Mucosa of descending colon (tissue), 3 donors: Measurements from ENCODE around the gene DCTN3. TPM values are rescaled to one million over a fixed set of nuclear protein-coding genes. Genes with fewer than 3 reads are reported as not detected.
A peak's percentile ranks its signal among the peaks of the same experiment; 100 is the strongest.

ENCODE experiments used
- ATAC-seq: fragments of 200-7000 bp; cut with Tn5 transposase; one replicate; pipeline ENCODE4 v1.9.1; 2020; ENCODE audit warnings: mild to moderate bottlenecking, moderate library complexity
- DNase-seq, 3 donors: peaks; one replicate each; pipeline ENCODE4 v3.0.0-alpha.2; 2020
- H3K36me3 ChIP-seq: fragments of 200-600 bp; one replicate; pipeline ENCODE4 v1.8.0; 2021; ENCODE audit warnings: low read depth, mild to moderate bottlenecking
- H3K4me1 ChIP-seq: fragments of 200-600 bp; one replicate; pipeline ENCODE4 v1.8.0; 2021; ENCODE audit warnings: low read depth, mild to moderate bottlenecking
- H3K4me3 ChIP-seq: fragments of 200-600 bp; one replicate; pipeline ENCODE4 v1.8.0; 2021; ENCODE audit warnings: mild to moderate bottlenecking
- H3K9me3 ChIP-seq: fragments of 200-600 bp; one replicate; pipeline ENCODE4 v1.8.0; 2021; ENCODE audit warnings: mild to moderate bottlenecking
- intact Hi-C, 2 donors: fragments of 100-400 bp; cut with DNase I in 1 of 2; cut with micrococcal nuclease in 1 of 2; formaldehyde crosslinking; loops; one replicate each; pipeline versions ENCODE4 v1.11.0 to v1.11.1; 2022; cut with DNase I, micrococcal nuclease
- total RNA-seq, 3 donors: library from RNA; stranded (reverse); fragmentation: NEBNext Ultra II Directional in 2 of 3; extraction: Animal tissue kit (Norgen Biotek cat#: 25700) in 2 of 3; gene quantifications; one replicate each; pipeline versions ENCODE4 v1.2.1 to v1.2.4, GENCODE V29; 2021 to 2023
- TF ChIP-seq, protein P1 (sequence below): fragments of 200-600 bp; IDR thresholded peaks from one replicate; pipeline ENCODE4 v1.8.0; 2022; ENCODE audit warnings: antibody characterized with exemption, mild to moderate bottlenecking
- donor health status: DM: no; HTN: no; CAD: no; lungs with moderate emphysema.
- donor health status: DM: no; HTN: no; CAD: no.
- donor health status: DM: no; HTN: yes; CAD: no.

Gene DCTN3
- total RNA-seq, 3 donors from 2014 or later, result 64.4 to 67.1 (median 64.7) TPM

DNA sequence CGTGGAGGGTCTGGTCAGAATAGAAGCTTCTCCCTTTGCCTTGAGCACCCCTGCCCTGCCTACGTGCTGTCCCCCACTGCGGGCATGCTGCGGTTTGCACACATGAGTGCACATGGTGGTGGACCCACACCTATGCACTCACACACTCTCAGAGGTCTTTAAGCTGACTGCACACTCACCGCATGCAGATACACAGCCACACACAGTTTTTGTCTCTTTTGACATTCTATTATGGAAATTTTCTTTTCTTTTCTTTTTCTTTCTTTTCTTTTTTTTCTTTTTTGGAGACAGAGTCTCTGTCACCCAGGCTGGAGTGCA is 9.2 kb upstream of the DCTN3 start:
- intact Hi-C loops, result no loop called here
- DNase-seq (no peak), ATAC-seq (no peak)
- Histone ChIP-seq H3K4me3 (no peak overlapping the region), H3K36me3 (no peaks in the 10 kb centered on the region), H3K4me1 (peaks cover 23% of the 10 kb centered on the region), H3K9me3 (no peaks in the 10 kb centered on the region)
- TF ChIP-seq, protein P1, sequence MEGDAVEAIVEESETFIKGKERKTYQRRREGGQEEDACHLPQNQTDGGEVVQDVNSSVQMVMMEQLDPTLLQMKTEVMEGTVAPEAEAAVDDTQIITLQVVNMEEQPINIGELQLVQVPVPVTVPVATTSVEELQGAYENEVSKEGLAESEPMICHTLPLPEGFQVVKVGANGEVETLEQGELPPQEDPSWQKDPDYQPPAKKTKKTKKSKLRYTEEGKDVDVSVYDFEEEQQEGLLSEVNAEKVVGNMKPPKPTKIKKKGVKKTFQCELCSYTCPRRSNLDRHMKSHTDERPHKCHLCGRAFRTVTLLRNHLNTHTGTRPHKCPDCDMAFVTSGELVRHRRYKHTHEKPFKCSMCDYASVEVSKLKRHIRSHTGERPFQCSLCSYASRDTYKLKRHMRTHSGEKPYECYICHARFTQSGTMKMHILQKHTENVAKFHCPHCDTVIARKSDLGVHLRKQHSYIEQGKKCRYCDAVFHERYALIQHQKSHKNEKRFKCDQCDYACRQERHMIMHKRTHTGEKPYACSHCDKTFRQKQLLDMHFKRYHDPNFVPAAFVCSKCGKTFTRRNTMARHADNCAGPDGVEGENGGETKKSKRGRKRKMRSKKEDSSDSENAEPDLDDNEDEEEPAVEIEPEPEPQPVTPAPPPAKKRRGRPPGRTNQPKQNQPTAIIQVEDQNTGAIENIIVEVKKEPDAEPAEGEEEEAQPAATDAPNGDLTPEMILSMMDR, result no peak

DNA sequence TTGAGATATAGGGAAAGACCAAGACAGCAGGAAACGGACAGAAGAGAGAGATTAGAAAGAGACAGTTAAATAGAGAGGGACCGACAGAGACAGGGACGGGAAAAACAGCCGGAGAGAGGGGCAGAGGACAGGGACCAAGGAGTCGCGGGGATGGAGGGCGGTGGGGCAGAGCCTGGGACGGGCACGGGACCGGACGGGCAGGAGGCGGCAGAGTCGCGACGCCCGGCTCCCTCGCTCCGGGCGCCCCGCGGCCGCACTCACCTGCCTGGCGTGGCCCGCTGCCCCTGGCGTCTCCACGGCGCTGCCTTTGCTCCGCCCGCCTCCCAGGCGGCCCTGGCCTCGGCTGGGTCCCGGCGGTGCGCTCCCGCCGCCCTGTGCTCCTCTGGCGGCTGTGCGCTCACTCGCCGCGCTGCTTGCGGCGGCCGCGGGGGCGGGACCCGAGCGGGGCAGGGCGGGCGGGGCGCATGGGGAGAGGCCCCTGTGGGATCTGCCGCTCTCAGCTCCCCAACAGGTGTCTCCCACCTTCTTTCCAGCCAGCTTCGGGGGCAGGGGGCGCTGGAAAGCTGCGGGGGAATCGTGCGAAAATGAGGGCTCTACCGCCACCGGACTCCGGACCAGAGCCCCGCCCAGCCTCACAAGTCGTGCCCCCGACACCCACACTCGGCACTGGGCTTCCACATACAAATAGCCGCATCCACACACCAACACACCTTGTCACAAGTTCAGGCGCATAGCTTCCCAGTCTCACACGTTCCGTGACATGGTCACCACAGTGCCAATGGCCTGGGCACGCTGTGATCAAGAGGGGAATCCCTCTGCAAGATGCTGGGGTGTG is 8.6 kb upstream of the DCTN3 start, which contains the start of gene ARID3C:
TSS of gene ARID3C (minus strand) at position 411 of the 835 bp plus-strand sequence. CDS start 1,052 bp downstream, outside the sequence.
- peaks cover 23% of the 10 kb centered on the region for H3K4me1 ChIP-seq
- peak in 2 of 3 donors; percentile 34 to 69 for DNase-seq
- peak; percentile 86 for ATAC-seq
- no peaks in the 10 kb centered on the region for H3K9me3 ChIP-seq
- intact Hi-C loops, result no loop called here
- no peak within 1 kb of the TSS for H3K4me3 ChIP-seq
- H3K36me3 ChIP-seq, result no peaks in the 10 kb centered on the region
- TF ChIP-seq, protein P1, result no peak

DNA sequence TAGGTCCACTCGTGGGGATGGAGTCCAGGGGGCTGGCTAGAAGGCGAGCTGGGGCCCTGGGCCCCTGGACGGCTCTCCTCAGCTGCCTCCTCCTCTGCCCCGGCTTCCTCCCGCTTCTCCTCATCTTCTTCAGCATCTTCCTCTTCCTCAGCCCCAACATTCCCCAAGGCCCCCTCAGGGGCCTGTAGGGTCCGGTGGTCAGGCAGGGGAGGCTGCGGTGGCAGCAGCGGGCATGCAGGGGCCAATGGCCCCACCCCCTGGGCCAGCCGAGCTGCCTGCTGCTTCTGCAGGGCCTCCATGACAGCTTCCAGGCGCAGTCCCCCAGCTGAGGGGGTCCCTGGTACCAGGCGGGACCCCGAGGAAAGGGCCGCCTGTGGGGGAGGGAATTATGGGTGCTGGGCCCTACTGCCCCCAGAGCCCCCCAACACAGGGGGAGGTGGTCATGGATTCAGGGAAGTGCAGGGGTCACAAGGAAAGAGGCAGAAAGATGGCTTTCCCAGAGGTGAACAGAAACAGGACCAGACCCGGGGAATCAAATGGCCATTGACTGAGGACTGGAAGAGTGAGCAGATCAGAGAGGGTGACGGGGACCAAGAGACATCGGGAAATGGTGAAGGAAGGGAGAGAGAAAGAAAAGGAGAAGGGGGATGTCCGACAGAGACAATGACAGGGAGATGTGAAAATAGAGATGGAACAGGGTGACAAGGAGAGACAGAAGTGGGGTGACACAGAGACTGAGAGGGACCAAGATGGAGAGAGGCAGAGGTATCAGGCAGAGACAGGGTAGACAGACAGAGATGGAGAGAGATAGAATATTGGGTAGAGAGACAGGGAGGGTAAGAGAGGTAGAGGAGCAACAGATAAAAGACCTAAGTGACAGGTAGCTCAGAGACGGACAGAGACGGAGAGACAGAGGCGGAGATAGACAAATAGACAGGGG is 7.7 kb upstream of the DCTN3 start:
- ATAC-seq (no peak), DNase-seq (no peak)
- peaks cover 23% of the 10 kb centered on the region for H3K4me1 ChIP-seq
- TF ChIP-seq, protein P1, result no peak
- H3K4me3 ChIP-seq, result no peak overlapping the region
- H3K9me3 ChIP-seq, result no peaks in the 10 kb centered on the region
- intact Hi-C loops, result no loop called here
- no peaks in the 10 kb centered on the region for H3K36me3 ChIP-seq

DNA sequence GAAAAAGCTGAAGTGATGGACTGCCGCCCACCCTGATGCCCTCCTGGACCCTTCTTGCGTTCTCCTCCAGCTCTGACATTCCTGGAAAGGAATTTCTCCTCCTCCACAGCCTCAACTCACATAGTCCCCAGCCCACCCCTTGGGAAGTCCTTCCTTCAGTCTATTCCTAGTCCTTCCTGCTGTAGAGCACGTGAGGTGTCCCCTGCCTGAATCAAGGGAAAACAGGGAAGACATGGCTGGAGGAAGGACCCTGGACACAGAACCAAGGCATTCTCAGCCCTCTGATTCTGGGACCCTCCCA is 4.8 kb upstream of the DCTN3 start:
- H3K36me3 ChIP-seq, result no peaks in the 10 kb centered on the region
- H3K4me1 ChIP-seq, result peaks cover 16% of the 10 kb centered on the region
- no peak for DNase-seq
- intact Hi-C loops, result no loop called here
- no peak overlapping the region for H3K4me3 ChIP-seq
- TF ChIP-seq, protein P1, result no peak
- ATAC-seq, result no peak
- no peaks in the 10 kb centered on the region for H3K9me3 ChIP-seq

DNA sequence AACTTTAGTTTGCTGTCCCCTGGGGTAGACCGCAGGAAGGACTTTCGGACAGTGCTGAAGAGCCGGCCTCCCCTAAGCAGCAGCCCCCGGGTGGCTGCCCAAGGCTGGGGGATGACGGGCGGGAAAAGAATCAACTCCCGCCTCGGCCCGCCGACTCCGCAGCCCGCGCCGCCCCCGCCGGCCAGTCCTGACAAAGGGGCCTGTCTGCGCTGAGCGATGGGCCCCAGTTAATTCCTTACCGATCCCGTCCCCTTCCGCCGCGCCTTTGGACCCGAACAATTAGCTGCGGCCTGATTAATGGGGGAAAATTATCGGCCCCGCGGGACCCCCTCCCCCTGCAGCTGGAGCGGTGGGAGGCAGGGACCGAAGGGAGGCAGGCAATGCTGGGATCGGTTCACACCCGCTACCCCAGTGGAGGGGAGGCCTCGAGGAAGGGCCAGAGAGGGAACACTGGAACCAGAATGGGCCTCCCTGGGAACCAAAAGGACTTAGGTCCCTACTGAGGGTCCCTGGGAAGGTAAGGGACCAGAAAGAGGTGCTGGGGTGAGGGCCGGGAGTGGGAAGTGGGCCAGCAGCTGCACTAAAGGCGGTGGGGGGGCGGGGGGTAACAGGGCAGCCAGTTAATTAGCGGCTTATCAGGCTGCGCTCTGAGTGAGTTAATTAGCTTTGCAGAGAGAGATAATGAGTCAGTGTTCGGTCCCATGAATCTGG is 4.3 kb upstream of the DCTN3 start:
- TF ChIP-seq, protein P1, result no peak
- DNase-seq (no peak), ATAC-seq (no peak)
- no peaks in the 10 kb centered on the region for H3K9me3 ChIP-seq
- H3K36me3 ChIP-seq, result no peaks in the 10 kb centered on the region
- peaks cover 17% of the 10 kb centered on the region for H3K4me1 ChIP-seq
- intact Hi-C loops, result no loop called here
- no peak overlapping the region for H3K4me3 ChIP-seq
